Fibroblast of lung (primary cell): ENCODE results near the gene EPB42. TPM values are rescaled to one million over a fixed set of nuclear protein-coding genes. Genes with fewer than 3 reads are reported as not detected.

Experiments
- DNase-seq, 2 donors: peaks; one replicate each; pipeline versions ENCODE4 v3.0.0 to v3.0.0-alpha.2; 2010; ENCODE audit warnings: low read depth in 2 of 2
- H2AFZ ChIP-seq: 2 replicates; pipeline ENCODE4 v1.5.1; 2012; ENCODE audit warnings: low read length, control low read depth, inconsistent platforms
- H3K27ac ChIP-seq: 2 replicates; pipeline ENCODE4 v1.5.1; 2011; ENCODE audit warnings: low read length, control low read depth; ENCODE audit not compliant: insufficient read depth
- H3K27me3 ChIP-seq: 2 replicates; pipeline ENCODE4 v1.5.1; 2011; ENCODE audit warnings: mild to moderate bottlenecking, low read length; ENCODE audit not compliant: control insufficient read depth, insufficient read depth
- H3K36me3 ChIP-seq: 2 replicates; pipeline ENCODE4 v1.5.1; 2011; ENCODE audit warnings: low read length; ENCODE audit not compliant: control insufficient read depth, insufficient read depth
- H3K4me1 ChIP-seq: 2 replicates; pipeline ENCODE4 v1.5.1; 2011; ENCODE audit warnings: low read length; ENCODE audit not compliant: control insufficient read depth, insufficient read depth; ENCODE audit errors: extremely low read depth
- H3K4me2 ChIP-seq: 2 replicates; pipeline ENCODE4 v1.5.1; 2011; ENCODE audit warnings: low read length, control low read depth; ENCODE audit not compliant: insufficient read depth; ENCODE audit errors: extremely low read depth
- H3K4me3 ChIP-seq, 4 experiments: fragments of 200-600 bp in 1 of 4; sonication (generic) in 1 of 4; replicated peaks in 1 of 4; 2 replicates each; pipeline ENCODE4 v1.5.1; 2011 to 2016; ENCODE audit warnings: low read length in 4 of 4, low read depth in 3 of 4, mild to moderate bottlenecking in 3 of 4, control low read depth in 2 of 4, inconsistent platforms in 1 of 4, mixed read lengths in 1 of 4; ENCODE audit not compliant: insufficient read depth in 1 of 4; ENCODE audit errors: control extremely low read depth in 1 of 4
- H3K79me2 ChIP-seq: 2 replicates; pipeline ENCODE4 v1.5.1; 2012; ENCODE audit warnings: mild to moderate bottlenecking, low read length, inconsistent platforms; ENCODE audit not compliant: control insufficient read depth, insufficient read depth
- H3K9ac ChIP-seq: 2 replicates; pipeline ENCODE4 v1.5.1; 2011; ENCODE audit warnings: mild to moderate bottlenecking, low read length, control low read depth; ENCODE audit not compliant: insufficient read depth
- H3K9me3 ChIP-seq: 2 replicates; pipeline ENCODE4 v1.5.1; 2012; ENCODE audit warnings: low read depth, low read length; ENCODE audit not compliant: control insufficient read depth, insufficient read depth
- H4K20me1 ChIP-seq: 2 replicates; pipeline ENCODE4 v1.5.1; 2011; ENCODE audit warnings: low read length; ENCODE audit not compliant: control insufficient read depth, insufficient read depth; ENCODE audit errors: extremely low read depth
- EZH2 ChIP-seq: IDR thresholded peaks from 2 replicates; pipeline ENCODE4 v1.5.1; 2012; ENCODE audit warnings: low read length, control low read depth, mild to moderate bottlenecking; ENCODE audit errors: missing control alignments
- polyA minus RNA-seq: library from RNA; depleted of rRNA, polyadenylated mRNA; stranded (reverse); fragments of >200 nt; gene quantifications from 2 replicates; pipeline ENCODE4 v1.2.3, GENCODE V29; 2011; ENCODE audit warnings: low replicate concordance
- polyA plus RNA-seq, 2 donors: library from polyadenylated mRNA; depleted of rRNA in 1 of 2; stranded (reverse) in 1 of 2; unstranded in 1 of 2; fragments of >200 nt; gene quantifications; 2 replicates each; pipeline ENCODE4 v1.2.1, GENCODE V29; 2011 to 2012; ENCODE audit warnings: missing spikeins in 1 of 2
- total RNA-seq: library from RNA; depleted of rRNA; stranded (reverse); fragments of >200 nt; gene quantifications from 2 replicates; pipeline ENCODE4 v1.2.1, GENCODE V29; 2014
- TF ChIP-seq, protein P1 (sequence below), 2 donors: IDR thresholded peaks in 1 of 2; conservative IDR thresholded peaks in 1 of 2; 1 replicate in 1 of 2; 2 replicates in 1 of 2; pipeline ENCODE4 v1.5.1; 2011 to 2012; ENCODE audit warnings: low read length in 2 of 2, control low read depth in 1 of 2, inconsistent platforms in 1 of 2, low read depth in 1 of 2, mild to moderate bottlenecking in 1 of 2

EPB42 gene
- not detected in 2 replicates for total RNA-seq
- not detected in 2 replicates for polyA plus RNA-seq
- polyA plus RNA-seq (2012), result not detected in 2 replicates
- not detected in 2 replicates for polyA minus RNA-seq

DNA sequence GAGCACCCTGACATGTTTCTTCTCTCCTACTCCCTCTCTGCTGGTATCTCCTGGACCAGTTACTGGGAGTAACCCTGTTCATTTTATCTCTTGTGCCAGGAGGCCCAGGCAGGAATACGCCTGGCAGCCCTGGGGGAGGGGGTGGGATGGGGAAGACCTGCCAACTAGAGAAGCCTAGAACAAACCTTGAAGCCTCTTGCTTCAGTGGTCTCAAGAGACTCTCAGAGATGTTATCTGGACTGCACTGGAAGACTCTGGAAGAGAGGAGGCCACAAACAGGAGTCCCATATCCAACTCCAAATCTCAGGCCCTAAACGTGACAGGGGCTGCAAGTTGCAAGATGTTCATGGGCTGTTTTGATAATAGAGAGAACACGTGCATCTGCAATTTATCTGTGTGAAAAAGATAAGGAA, at the start of gene EPB42:
Gene EPB42 (minus strand): TSS at position 28 of the 413 bp plus-strand sequence. CDS start 193 bp downstream, outside the sequence.
- DNase-seq, result no peak
- H4K20me1 ChIP-seq, result no peaks in the 10 kb centered on the region
- H3K4me1 ChIP-seq, result no peaks in the 10 kb centered on the region
- no peaks in the 10 kb centered on the region for H3K36me3 ChIP-seq
- no peak for TF ChIP-seq EZH2
- TF ChIP-seq, protein P1, sequence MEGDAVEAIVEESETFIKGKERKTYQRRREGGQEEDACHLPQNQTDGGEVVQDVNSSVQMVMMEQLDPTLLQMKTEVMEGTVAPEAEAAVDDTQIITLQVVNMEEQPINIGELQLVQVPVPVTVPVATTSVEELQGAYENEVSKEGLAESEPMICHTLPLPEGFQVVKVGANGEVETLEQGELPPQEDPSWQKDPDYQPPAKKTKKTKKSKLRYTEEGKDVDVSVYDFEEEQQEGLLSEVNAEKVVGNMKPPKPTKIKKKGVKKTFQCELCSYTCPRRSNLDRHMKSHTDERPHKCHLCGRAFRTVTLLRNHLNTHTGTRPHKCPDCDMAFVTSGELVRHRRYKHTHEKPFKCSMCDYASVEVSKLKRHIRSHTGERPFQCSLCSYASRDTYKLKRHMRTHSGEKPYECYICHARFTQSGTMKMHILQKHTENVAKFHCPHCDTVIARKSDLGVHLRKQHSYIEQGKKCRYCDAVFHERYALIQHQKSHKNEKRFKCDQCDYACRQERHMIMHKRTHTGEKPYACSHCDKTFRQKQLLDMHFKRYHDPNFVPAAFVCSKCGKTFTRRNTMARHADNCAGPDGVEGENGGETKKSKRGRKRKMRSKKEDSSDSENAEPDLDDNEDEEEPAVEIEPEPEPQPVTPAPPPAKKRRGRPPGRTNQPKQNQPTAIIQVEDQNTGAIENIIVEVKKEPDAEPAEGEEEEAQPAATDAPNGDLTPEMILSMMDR (conservative IDR thresholded peaks at IDR 0.05 in 1 of 2, IDR thresholded peaks at IDR 0.05 in 1 of 2; ENCODE audit: low read depth in 1 of 2, low read length in 2 of 2), result no peak
- H3K4me3 ChIP-seq, result no peak within 1 kb of the TSS
- H3K9ac ChIP-seq, result no peak within 1 kb of the TSS
- no peaks in the 10 kb centered on the region for H3K79me2 ChIP-seq
- H2AFZ ChIP-seq, result no peak within 1 kb of the TSS
- peaks cover 7% of the 10 kb centered on the region for H3K27me3 ChIP-seq
- no peak within 1 kb of the TSS for H3K4me2 ChIP-seq
- no peaks in the 10 kb centered on the region for H3K9me3 ChIP-seq
- no peak within 1 kb of the TSS for H3K27ac ChIP-seq

DNA sequence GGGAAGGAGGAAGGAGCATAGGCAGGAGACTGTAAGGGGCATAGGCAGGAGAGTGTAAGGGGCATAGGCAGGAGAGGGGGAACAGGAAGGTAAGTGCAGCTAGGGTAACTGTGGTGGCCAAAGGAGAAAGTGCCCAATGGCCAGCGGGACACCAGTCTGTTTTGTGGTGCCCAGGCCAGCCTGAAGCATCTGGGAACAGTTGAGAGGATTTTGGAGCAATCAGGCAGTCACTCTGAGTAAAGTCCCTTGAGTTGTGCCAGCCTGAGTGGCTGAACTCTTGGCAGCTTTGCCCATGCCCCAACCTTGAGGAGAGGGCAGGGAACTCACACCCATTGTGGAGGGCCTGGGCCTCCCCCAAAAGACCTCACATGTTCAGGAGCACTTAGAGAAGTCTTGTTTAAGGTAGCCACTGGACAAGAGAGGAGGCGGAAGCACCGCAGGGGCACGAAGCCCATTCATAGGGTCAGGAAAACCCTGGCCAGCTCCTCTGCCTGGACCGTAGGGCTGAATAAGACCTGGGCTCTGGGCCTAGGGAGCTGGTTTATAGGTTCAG, 49.4 kb upstream of the EPB42 start:
- TF ChIP-seq, protein P1 (conservative IDR thresholded peaks at IDR 0.05 in 1 of 2, IDR thresholded peaks at IDR 0.05 in 1 of 2; ENCODE audit: low read depth in 1 of 2, low read length in 2 of 2), result no peak
- no peak for TF ChIP-seq EZH2
- Histone ChIP-seq H3K9me3 (no peaks in the 10 kb centered on the region), H3K4me3 (no peak overlapping the region), H3K27me3 (peaks cover 13% of the 10 kb centered on the region), H4K20me1 (no peaks in the 10 kb centered on the region), H3K27ac (no peak overlapping the region), H3K36me3 (no peaks in the 10 kb centered on the region), H3K9ac (no peak overlapping the region), H2AFZ (no peak overlapping the region), H3K4me1 (no peaks in the 10 kb centered on the region), H3K4me2 (no peak overlapping the region), H3K79me2 (no peaks in the 10 kb centered on the region)
- no peak for DNase-seq

DNA sequence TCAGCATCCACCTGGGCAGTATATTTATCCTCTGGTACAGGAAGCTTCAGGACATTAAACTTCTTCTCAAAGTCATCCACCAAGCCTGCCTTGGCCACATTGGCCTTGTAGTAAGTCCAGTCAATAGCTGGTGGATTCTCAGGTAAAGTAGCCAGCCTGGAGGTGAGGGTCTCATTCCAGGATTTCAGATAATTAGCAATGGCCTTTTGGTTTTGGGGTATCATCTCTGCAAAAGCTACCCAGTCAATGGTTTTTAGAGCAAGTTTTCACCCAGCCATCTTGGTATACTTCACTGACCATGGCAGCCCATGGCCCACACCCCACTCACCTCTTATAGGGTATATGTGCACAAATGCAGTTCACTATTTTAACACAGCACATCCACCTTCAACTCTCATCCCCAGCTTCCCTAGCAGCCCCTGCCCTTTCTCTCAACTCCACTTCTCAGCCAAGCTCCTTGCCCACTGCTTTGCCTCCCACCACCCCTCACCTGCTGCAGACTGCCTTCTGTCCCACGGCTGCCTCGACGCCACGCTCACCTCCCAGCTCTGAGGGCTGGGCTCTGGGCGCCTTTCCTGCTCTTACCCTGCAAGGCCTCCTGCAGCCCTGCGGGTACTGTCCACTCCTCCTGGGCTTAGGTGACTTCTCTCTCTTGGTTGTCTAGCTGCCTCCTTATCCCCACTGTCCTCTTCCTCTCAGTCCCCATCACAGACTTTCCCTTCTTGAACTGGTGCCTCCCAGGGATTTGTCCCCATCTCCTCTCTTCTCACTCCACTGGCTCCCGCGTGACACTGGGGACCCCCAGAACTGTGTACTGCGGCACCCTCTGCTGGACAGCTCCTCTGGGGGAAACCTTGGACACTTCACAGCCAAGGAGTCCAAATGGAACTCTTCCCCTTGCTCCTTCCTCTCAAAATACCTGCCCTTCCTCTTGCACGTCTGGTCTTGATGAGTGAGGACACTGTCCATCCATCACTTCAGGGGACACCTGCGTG, 47.6 kb upstream of the EPB42 start:
- no peak overlapping the region for H3K27ac ChIP-seq
- no peaks in the 10 kb centered on the region for H3K9me3 ChIP-seq
- H3K4me1 ChIP-seq, result no peaks in the 10 kb centered on the region
- no peak overlapping the region for H2AFZ ChIP-seq
- H3K4me2 ChIP-seq, result no peak overlapping the region
- no peaks in the 10 kb centered on the region for H3K36me3 ChIP-seq
- H3K27me3 ChIP-seq, result peaks cover 13% of the 10 kb centered on the region
- no peak overlapping the region for H3K9ac ChIP-seq
- peak; percentile 29 for TF ChIP-seq EZH2
- TF ChIP-seq, protein P1 (conservative IDR thresholded peaks at IDR 0.05 in 1 of 2, IDR thresholded peaks at IDR 0.05 in 1 of 2; ENCODE audit: low read depth in 1 of 2, low read length in 2 of 2), result peak; percentile 14 to 48
- H3K4me3 ChIP-seq, result no peak overlapping the region
- no peaks in the 10 kb centered on the region for H4K20me1 ChIP-seq
- no peak for DNase-seq
- no peaks in the 10 kb centered on the region for H3K79me2 ChIP-seq
